Measurements from ENCODE around the gene ZBP1.

DNA sequence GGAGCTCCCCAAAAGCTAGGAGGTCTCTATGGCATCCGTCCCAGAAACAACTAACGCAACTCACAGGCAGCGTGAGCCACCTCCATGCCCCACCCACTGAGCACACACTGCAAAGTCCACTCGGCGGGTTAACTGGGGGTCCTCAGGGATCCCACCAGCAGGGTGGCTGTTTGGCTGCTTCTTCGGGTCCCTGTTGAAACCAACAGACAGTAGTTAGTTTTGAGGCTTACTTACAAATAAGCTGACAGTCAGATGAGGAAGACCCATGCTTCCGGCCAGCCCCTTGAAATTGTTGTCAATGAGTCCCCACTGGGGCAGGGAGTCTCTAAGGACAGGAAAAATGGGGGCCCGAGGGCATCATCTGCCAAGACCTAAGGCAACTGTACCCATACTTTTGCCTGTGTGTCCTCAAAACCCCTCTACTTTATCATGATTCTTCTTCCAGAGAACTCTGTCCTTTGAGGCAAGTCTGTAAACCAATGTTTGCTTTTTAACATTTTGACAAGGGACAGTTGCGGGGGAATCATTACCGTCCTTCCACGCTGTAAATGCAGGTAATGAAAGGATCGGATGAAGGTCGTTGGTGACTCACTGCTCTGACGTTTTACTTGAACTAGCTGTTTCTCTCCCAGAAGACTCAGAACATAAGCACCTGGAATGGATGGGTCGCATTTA lies 61.5 kb downstream of the ZBP1 start:
- TF ChIP-seq, protein P1, sequence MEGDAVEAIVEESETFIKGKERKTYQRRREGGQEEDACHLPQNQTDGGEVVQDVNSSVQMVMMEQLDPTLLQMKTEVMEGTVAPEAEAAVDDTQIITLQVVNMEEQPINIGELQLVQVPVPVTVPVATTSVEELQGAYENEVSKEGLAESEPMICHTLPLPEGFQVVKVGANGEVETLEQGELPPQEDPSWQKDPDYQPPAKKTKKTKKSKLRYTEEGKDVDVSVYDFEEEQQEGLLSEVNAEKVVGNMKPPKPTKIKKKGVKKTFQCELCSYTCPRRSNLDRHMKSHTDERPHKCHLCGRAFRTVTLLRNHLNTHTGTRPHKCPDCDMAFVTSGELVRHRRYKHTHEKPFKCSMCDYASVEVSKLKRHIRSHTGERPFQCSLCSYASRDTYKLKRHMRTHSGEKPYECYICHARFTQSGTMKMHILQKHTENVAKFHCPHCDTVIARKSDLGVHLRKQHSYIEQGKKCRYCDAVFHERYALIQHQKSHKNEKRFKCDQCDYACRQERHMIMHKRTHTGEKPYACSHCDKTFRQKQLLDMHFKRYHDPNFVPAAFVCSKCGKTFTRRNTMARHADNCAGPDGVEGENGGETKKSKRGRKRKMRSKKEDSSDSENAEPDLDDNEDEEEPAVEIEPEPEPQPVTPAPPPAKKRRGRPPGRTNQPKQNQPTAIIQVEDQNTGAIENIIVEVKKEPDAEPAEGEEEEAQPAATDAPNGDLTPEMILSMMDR (IDR thresholded peaks at IDR 0.05): no peak
- no peak for TF ChIP-seq ZFX (IDR thresholded peaks at IDR 0.05; ENCODE audit: borderline replicate concordance)

All from 22Rv1 (cell line).